Astrocyte (in vitro differentiated cells and primary cell): ENCODE data around the gene PODN.

Experiments
- CTCF ChIP-seq: IDR thresholded peaks from 2 replicates; pipeline ENCODE4 v1.5.1; 2011; ENCODE audit warnings: low read depth, mild to moderate bottlenecking, inconsistent platforms, low read length, moderate library complexity; ENCODE audit not compliant: insufficient read depth
- EZH2 ChIP-seq: IDR thresholded peaks from 2 replicates; pipeline ENCODE4 v1.6.1; 2012; ENCODE audit warnings: mild to moderate bottlenecking, low read length, inconsistent platforms; ENCODE audit not compliant: insufficient read depth

GRCh38 chr1:53107090-53107489 is 45.1 kb downstream of the PODN start:
- TF ChIP-seq CTCF = no peak
- TF ChIP-seq EZH2 = no peak
